Prostate gland (tissue), 2 donors: Measurements from ENCODE around the gene AP5S1.

Source experiments
- POLR2AphosphoS5 ChIP-seq: sonication (generic); formaldehyde crosslinking; IDR thresholded peaks from one replicate; pipeline ENCODE4 v1.6.1; 2017; ENCODE audit warnings: antibody characterized with exemption
- TF ChIP-seq, protein P1 (sequence below), 4 experiments: fragments of 200-600 bp in 2 of 4; fragments of 450-650 bp in 2 of 4; sonication (generic) in 2 of 4; IDR thresholded peaks; 1 replicate in 3 of 4; 2 replicates in 1 of 4; pipeline ENCODE4 v1.5.1; 2016 to 2019; ENCODE audit warnings: antibody characterized with exemption in 4 of 4, mild to moderate bottlenecking in 2 of 4, moderate library complexity in 2 of 4

DNA sequence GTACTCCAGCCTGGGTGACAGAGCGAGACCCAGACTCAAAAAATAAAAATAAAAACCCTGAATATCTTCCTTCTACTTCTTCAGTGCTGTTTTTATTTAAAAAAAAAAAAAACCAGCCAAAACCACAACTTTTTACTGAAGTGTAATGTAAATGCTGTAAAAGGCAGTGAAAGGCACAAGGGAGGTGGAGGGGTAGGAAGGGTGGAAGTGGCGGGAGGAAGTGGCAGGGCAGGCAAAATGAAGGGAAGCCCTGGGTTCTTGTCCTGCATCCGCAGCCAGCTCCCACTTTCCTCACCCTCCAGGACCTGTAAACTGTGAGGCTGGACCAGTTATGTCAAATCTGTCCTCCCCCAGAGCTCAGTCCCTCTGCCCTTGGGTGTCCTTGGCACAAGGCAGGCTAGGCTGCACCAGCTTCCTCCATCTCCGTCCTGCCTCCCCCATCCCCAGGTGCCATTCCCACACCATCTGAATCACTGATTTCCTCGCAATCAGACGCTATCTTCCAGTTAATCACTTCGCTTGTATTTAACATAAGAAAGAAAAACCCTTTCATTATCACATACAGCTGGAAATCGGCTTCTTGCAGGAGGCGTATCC is 55.1 kb downstream of the AP5S1 start:
- TF ChIP-seq, protein P1, sequence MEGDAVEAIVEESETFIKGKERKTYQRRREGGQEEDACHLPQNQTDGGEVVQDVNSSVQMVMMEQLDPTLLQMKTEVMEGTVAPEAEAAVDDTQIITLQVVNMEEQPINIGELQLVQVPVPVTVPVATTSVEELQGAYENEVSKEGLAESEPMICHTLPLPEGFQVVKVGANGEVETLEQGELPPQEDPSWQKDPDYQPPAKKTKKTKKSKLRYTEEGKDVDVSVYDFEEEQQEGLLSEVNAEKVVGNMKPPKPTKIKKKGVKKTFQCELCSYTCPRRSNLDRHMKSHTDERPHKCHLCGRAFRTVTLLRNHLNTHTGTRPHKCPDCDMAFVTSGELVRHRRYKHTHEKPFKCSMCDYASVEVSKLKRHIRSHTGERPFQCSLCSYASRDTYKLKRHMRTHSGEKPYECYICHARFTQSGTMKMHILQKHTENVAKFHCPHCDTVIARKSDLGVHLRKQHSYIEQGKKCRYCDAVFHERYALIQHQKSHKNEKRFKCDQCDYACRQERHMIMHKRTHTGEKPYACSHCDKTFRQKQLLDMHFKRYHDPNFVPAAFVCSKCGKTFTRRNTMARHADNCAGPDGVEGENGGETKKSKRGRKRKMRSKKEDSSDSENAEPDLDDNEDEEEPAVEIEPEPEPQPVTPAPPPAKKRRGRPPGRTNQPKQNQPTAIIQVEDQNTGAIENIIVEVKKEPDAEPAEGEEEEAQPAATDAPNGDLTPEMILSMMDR (IDR thresholded peaks at IDR 0.05), result no peak
- no peak for TF ChIP-seq POLR2AphosphoS5
